SW 1271 (cell line): ENCODE results near the gene CRYBG1.

ENCODE experiments used
- DNase-seq, 2 experiments: peaks; one replicate each; lab custom pipeline; 2025; lab: John Stamatoyannopoulos, UW

Gene CRYBG1

GRCh38 chr6:106419900-106420613 is 59.5 kb downstream of the CRYBG1 start:
- no peak for DNase-seq

- DNase-seq = no peak
These were observed 61.0 kb downstream of the CRYBG1 start for GRCh38 chr6:106421496-106421895.

- DNase-seq = no peak
These were observed 62.0 kb downstream of the CRYBG1 start for GRCh38 chr6:106422534-106422933.

GRCh38 chr6:106425382-106425781 is 64.9 kb downstream of the CRYBG1 start:
- DNase-seq = no peak

DNA sequence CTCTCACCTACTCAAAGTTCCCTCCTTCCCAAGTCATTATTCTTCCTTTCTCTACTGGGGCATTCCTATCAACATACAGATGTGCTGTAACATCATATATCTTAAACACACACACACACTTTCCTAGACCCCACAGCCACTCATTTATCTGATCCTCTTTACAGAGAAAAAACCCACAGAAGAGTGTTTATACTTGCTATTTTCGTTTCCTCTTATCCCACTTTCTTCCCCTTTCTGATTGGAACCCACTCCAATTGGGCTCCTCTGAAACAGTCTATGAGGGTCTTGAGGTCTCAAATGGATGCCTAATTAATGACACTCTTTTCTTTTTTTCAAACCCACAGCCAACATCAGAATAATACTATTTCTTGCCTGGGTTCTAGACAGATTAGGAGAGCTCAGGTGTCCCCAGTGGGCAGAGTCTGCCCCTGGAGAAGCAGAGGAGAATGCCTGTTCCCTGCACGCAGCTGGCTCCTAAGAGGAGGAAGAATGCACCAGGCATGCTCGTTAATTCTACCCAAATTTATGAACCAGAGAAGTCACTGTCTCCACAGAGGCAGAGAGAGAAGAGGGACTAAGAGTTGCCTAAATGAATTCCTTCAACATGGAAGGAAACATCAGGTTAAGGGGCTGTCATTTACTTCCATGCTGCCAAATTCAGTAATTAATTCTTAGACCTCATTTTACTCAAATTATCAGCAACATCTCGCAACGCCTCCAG is 65.9 kb downstream of the CRYBG1 start:
- DNase-seq = no peak

GRCh38 chr6:106430466-106430865 is 69.9 kb downstream of the CRYBG1 start:
- DNase-seq = no peak

GRCh38 chr6:106431405-106431804 is 70.9 kb downstream of the CRYBG1 start:
- no peak for DNase-seq

DNA sequence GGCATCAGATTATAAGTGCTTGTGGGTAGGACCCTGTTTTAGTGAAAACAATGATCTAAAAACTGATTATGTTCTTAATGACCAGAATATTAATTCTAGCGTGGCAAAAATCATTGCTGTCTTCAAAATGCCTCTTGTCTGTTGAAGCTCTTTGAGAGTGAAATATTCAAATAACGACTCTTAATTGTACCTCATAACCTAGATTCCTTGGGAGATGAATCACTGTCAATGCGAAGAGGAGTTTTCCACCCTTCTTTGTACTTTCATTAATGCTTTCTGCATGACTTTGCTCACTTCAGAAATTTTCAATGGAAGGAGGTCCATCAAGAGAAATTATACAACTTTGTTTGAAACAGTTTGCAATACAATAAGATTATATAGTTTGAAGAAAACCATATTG is 71.5 kb downstream of the CRYBG1 start:
- no peak for DNase-seq

- DNase-seq = no peak
These were observed 74.0 kb downstream of the CRYBG1 start for GRCh38 chr6:106434530-106434929.

GRCh38 chr6:106439459-106439858 is 78.9 kb downstream of the CRYBG1 start:
- no peak for DNase-seq

DNA sequence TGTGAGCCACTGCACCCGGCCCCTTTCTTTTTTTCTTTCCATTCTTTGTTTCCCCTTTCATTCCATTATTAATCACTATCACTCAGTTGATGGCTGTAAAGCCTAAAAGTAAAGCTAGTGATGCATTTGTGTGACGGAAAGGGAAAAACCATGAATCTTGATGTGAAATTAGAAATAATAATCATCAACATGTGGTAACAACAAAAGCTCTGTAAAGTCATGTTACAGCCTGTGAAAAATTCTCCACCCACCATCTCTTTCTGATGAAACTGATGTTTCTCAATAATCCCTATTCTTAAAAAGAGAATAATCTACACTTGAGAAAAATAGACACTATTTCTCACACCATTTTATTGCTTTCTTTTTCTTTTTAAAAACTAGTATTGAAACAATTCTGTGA is 80.0 kb downstream of the CRYBG1 start:
- no peak for DNase-seq

- no peak for DNase-seq
These were observed 81.9 kb downstream of the CRYBG1 start for GRCh38 chr6:106442395-106442794.

DNA sequence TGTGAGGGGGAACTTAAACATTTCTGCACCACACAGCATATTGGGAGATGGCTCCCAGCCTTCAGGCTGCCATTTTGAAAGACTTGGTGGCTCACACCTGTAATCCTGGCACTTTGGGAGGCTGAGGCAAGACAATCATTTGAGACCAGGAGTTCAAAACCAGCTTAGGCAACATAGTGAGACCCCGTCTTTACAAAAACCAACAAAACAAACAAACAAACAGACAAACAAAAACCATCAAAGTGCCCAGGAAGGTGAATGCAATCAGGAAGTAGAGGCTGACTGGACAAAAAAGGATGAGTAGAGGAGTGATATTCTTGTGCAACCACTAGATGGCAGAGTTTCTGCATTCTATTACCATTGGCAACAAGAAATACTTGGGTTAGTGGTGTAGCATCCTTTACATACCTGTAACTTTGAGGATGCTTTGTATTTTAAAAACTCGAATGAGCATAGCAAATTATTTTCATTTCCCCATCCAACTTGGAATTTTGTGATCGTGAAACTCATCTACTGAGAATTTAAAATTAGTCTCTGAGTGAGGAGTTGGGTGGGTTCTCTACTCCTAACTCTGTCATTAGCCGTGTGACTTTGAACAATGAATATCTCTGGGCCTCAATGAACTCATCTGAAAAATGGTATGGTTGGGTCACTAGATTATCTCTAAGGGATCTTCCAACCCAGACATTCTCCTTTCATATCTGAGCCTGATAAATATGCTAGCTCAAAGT is 84.4 kb downstream of the CRYBG1 start:
- peak in 1 of 2 experiments; percentile 78 for DNase-seq

DNA sequence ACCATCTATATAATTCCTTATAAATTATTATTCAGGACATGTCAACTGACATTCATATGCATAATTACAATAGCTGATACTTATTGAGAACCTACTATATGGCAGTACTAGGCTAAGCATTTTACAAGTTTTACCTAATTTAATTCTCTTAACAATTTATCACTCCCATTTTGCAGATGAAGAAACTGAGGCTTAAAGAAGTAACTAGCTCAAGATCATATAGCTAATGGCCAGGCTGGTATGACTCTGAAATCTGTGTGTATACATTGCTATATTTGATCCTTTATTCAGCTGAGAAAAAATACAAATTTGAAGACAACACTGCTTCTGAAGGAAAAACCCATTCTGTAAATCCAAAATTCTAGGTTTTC is 85.0 kb downstream of the CRYBG1 start:
- DNase-seq = no peak

GRCh38 chr6:106446287-106446885 is 85.9 kb downstream of the CRYBG1 start:
- peak in 1 of 2 experiments; percentile 49 for DNase-seq

GRCh38 chr6:106446983-106447382 is 86.5 kb downstream of the CRYBG1 start:
- DNase-seq = no peak

DNA sequence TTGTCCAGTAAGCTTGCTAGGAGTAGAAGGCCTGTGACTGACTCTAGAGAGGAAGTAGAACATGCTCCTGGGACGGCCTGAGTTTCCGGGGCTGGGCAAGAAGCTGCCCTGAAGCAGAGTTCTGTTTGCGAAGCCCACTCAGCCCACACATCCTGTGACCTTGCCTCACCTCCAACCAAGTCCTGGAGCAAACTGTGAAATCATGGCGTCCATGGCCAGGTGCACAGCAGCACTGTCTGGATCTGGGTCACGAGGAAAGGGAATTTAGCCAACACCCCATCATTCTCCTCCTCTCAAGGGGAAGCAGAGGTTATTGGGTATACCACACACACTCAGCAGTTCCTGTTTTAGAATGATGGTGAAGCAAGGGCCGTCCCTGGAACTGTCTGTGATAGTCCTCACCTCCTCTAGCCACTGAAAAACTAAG is 87.5 kb downstream of the CRYBG1 start:
- DNase-seq = no peak

- DNase-seq = no peak
These were observed 90.1 kb downstream of the CRYBG1 start for GRCh38 chr6:106450653-106451052.

GRCh38 chr6:106451439-106451838 is 90.9 kb downstream of the CRYBG1 start:
- DNase-seq = no peak

DNA sequence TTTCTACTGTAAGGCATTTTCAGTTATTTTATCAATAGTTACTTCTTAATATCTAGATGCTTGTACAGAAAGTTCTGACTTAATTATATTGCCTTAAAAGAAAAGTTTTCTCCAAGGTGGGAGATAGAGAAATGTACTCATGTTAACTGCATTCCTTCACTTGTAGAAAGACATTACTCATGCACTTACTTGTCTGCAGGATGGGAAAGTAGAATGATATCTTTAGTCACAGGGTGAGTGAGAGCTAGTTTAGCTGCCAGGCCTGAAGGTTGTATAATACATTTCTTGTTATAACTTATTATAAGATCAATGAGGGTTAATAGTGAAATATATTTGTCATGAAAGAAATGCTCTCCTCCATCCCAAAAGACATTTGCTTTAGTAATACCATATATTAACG is 92.1 kb downstream of the CRYBG1 start:
- DNase-seq = no peak

DNA sequence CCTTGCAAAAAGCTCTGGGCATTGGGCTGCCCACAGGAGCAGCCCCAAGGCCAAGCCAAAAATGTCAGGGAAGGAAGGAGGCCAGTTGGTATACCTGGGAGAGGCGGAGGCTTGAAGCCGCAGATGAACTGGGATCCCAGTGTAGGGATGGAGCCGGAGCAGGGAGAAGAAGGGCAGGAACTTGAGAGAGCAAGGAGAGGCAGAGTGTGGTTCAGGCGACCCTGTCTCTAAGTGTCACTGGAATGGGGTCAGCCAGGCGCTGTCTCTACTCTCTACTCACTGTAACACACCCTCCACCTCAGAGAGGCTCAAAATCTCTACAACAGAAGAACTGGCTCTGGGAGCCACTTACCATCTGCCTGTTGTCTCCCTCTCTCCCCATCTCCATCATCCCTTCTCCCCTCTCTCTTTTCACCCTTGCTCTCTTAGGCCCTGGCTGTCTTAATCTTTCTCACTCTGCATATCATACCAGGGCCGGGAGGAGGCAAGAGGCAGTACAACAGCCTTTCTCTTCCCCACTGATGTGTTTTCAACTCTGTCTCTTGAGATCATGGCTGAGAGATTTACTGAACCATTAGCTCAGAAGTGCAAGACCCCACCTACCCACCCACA is 93.3 kb downstream of the CRYBG1 start:
- DNase-seq = no peak

GRCh38 chr6:106456756-106457155 is 96.2 kb downstream of the CRYBG1 start:
- no peak for DNase-seq
